ENCODE measurements around the gene TLCD4.

Gene TLCD4

DNA sequence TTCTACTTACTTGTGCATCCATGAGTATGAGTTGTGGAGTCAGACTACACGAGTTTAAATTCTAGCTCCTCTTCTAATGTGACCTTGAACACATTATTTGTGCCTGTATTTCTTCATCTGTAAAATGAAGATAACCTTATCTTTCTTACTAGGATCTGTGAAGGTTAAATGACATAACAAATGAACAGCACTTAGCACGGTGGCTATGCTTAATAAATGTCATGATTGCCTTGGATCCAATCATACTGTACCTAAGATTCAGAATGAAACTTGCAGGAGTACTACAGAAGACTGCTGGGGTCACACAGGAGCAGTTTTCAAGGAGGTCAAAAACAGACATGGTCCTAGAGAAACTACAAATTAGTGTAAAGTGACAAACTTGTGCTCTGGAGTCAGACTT, 22.2 kb upstream of the TLCD4 start:
- Histone ChIP-seq H3K9ac (no peak overlapping the region), H3K36me3 (ENCODE audit: control insufficient read depth, insufficient read depth, low read length) (no peaks in the 10 kb centered on the region), H3K27me3 (ENCODE audit: control insufficient read depth, insufficient read depth, low read length) (no peaks in the 10 kb centered on the region), H3K79me2 (no peaks in the 10 kb centered on the region), H3K9me3 (ENCODE audit: control insufficient read depth, low read length) (no peaks in the 10 kb centered on the region), H3K4me1 (no peaks in the 10 kb centered on the region), H3K27ac (no peak overlapping the region), H3K4me3 (ENCODE audit: low read depth, low read length) (no peak overlapping the region), H3K4me2 (ENCODE audit: low read length) (no peak overlapping the region), H2AFZ (no peak overlapping the region)
- TF ChIP-seq, protein P1, sequence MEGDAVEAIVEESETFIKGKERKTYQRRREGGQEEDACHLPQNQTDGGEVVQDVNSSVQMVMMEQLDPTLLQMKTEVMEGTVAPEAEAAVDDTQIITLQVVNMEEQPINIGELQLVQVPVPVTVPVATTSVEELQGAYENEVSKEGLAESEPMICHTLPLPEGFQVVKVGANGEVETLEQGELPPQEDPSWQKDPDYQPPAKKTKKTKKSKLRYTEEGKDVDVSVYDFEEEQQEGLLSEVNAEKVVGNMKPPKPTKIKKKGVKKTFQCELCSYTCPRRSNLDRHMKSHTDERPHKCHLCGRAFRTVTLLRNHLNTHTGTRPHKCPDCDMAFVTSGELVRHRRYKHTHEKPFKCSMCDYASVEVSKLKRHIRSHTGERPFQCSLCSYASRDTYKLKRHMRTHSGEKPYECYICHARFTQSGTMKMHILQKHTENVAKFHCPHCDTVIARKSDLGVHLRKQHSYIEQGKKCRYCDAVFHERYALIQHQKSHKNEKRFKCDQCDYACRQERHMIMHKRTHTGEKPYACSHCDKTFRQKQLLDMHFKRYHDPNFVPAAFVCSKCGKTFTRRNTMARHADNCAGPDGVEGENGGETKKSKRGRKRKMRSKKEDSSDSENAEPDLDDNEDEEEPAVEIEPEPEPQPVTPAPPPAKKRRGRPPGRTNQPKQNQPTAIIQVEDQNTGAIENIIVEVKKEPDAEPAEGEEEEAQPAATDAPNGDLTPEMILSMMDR (IDR thresholded peaks at IDR 0.05), result no peak

DNA sequence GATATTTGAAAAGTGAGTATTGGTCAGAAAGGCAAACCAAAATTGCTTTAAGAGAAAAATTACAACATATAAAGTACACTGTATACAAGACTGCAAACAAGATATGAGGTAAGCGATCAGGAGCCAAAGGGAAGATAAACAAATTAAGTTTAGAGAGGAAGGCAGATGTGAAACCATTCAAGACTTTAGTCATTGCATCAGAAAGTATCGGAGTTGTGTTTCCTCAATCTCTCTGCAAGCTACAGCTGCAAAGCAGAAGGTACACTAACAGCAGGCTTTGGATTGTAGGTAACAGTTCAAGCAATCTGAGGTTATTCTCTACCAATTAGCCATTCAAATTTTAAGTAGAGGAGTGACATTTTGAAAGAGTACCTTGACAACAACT, 21.3 kb upstream of the TLCD4 start:
- H3K4me2 ChIP-seq (ENCODE audit: low read length), result no peak overlapping the region
- no peaks in the 10 kb centered on the region for H3K79me2 ChIP-seq
- no peak overlapping the region for H3K9ac ChIP-seq
- H3K27ac ChIP-seq, result no peak overlapping the region
- H3K27me3 ChIP-seq (ENCODE audit: control insufficient read depth, insufficient read depth, low read length), result no peaks in the 10 kb centered on the region
- no peaks in the 10 kb centered on the region for H3K9me3 ChIP-seq (ENCODE audit: control insufficient read depth, low read length)
- no peak overlapping the region for H2AFZ ChIP-seq
- TF ChIP-seq, protein P1 (IDR thresholded peaks at IDR 0.05), result no peak
- H3K4me1 ChIP-seq, result no peaks in the 10 kb centered on the region
- no peak overlapping the region for H3K4me3 ChIP-seq (ENCODE audit: low read depth, low read length)
- no peaks in the 10 kb centered on the region for H3K36me3 ChIP-seq (ENCODE audit: control insufficient read depth, insufficient read depth, low read length)

DNA sequence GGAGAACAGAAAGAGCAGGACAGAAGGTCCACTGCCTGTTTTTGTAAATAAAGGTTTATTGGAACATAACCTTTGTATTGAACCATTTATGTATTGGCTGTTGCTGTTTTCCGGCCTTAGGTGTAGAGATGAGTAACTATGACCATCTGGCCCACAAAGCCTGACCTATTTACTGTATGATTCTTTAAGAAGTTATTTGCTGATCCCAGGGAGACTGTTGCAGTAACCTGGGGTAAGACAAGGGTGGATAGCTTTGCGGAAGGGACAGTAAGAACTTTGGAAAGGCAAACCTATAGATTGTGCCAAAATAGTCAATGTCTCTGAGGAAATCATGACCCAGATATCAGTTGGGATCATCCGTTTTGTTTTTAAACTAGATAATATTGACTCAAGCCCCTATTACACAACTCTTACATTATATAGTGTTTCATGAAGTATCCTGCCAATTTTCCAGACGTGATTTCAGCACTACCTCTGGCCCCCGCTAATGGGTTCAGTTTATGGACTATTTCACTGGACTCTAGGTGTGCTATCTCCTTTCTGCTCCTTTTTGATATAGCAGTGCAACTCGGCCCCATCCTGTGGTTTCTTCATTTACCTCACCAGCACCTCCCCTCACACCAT, 20.8 kb upstream of the TLCD4 start:
- Histone ChIP-seq H3K36me3 (ENCODE audit: control insufficient read depth, insufficient read depth, low read length) (no peaks in the 10 kb centered on the region), H3K27me3 (ENCODE audit: control insufficient read depth, insufficient read depth, low read length) (no peaks in the 10 kb centered on the region), H3K9ac (no peak overlapping the region), H3K4me3 (ENCODE audit: low read depth, low read length) (no peak overlapping the region), H3K4me1 (no peaks in the 10 kb centered on the region), H3K79me2 (no peaks in the 10 kb centered on the region), H3K9me3 (ENCODE audit: control insufficient read depth, low read length) (no peaks in the 10 kb centered on the region), H3K27ac (no peak overlapping the region), H3K4me2 (ENCODE audit: low read length) (no peak overlapping the region), H2AFZ (no peak overlapping the region)
- TF ChIP-seq, protein P1 (IDR thresholded peaks at IDR 0.05), result no peak

DNA sequence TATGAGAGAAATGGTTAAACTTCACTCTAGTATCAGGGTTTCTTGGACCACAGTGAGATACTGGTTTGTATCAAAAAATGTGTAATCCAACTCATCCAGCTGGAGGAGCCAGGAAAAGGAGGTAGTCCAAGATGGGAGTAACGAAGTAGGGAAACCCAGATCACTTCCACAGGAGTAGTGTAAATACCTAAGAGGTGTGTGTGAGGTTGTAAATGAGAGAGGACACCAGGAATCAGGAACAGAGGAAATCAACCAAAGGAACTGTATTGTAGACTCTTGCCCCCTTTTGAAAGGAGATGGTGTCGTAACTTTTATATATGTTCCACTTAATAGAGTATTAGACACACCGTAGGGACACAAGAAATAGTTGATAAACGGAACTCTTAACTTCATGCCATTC, 19.7 kb upstream of the TLCD4 start:
- no peak overlapping the region for H3K27ac ChIP-seq
- H3K4me2 ChIP-seq (ENCODE audit: low read length), result no peak overlapping the region
- no peak overlapping the region for H3K4me3 ChIP-seq (ENCODE audit: low read depth, low read length)
- no peaks in the 10 kb centered on the region for H3K36me3 ChIP-seq (ENCODE audit: control insufficient read depth, insufficient read depth, low read length)
- no peaks in the 10 kb centered on the region for H3K9me3 ChIP-seq (ENCODE audit: control insufficient read depth, low read length)
- H3K79me2 ChIP-seq, result no peaks in the 10 kb centered on the region
- H3K9ac ChIP-seq, result no peak overlapping the region
- no peaks in the 10 kb centered on the region for H3K4me1 ChIP-seq
- TF ChIP-seq, protein P1 (IDR thresholded peaks at IDR 0.05), result no peak
- H3K27me3 ChIP-seq (ENCODE audit: control insufficient read depth, insufficient read depth, low read length), result no peaks in the 10 kb centered on the region
- no peak overlapping the region for H2AFZ ChIP-seq

DNA sequence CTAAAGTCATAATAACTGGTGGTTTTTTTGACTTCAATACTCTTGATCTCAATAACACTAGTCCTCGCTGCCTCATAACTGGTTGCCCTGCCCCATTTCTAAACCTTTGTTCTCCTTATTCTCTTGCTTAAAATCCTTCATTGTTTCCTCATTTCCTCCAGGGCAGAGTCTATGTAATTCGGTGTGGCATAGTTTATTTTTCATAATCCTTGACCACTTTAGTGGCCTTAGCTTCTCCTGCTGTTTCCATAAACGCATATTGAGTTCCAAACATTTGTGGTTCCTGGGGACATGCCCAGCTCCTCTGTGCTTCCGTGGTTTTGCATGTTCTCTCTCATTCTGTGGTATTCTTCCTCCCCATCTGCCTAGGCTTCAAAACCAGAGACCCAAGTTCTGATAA, 19.0 kb upstream of the TLCD4 start:
- Histone ChIP-seq H3K4me1 (no peaks in the 10 kb centered on the region), H2AFZ (no peak overlapping the region), H3K4me2 (ENCODE audit: low read length) (no peak overlapping the region), H3K79me2 (no peaks in the 10 kb centered on the region), H3K27me3 (ENCODE audit: control insufficient read depth, insufficient read depth, low read length) (no peaks in the 10 kb centered on the region), H3K36me3 (ENCODE audit: control insufficient read depth, insufficient read depth, low read length) (no peaks in the 10 kb centered on the region), H3K9ac (no peak overlapping the region), H3K9me3 (ENCODE audit: control insufficient read depth, low read length) (no peaks in the 10 kb centered on the region), H3K4me3 (ENCODE audit: low read depth, low read length) (no peak overlapping the region), H3K27ac (no peak overlapping the region)
- TF ChIP-seq, protein P1 (IDR thresholded peaks at IDR 0.05), result no peak

All from parathyroid adenoma (tissue), 2 donors.